Astrocyte (in vitro differentiated cells and primary cell): Measurements from ENCODE around the gene BZW1. TPM values are rescaled to one million over a fixed set of nuclear protein-coding genes. Genes with fewer than 3 reads are reported as not detected.

Experiments used
- DNase-seq: peaks from one replicate; pipeline ENCODE4 v3.0.0-alpha.2; 2010; ENCODE audit warnings: low read depth
- FAIRE-seq: peaks from 2 replicates; lab custom pipeline; 2011; peaks lifted over from hg19 to GRCh38; lab: Jason Lieb, UNC
- H2AFZ ChIP-seq: 2 replicates; pipeline ENCODE4 v1.6.0; 2012; ENCODE audit warnings: low read depth, low read length, inconsistent platforms
- H3K27ac ChIP-seq: 2 replicates; pipeline ENCODE4 v1.5.1; 2011; ENCODE audit warnings: low read depth, low read length, inconsistent platforms
- H3K27me3 ChIP-seq: 2 replicates; pipeline ENCODE4 v1.6.0; 2011; ENCODE audit warnings: low read length, inconsistent platforms; ENCODE audit not compliant: insufficient read depth
- H3K36me3 ChIP-seq: 2 replicates; pipeline ENCODE4 v1.5.1; 2011; ENCODE audit warnings: low read length, inconsistent platforms; ENCODE audit not compliant: insufficient read depth
- H3K4me1 ChIP-seq: 2 replicates; pipeline ENCODE4 v1.5.1; 2011; ENCODE audit warnings: low read length, inconsistent platforms; ENCODE audit not compliant: insufficient read depth
- H3K4me2 ChIP-seq: 2 replicates; pipeline ENCODE4 v1.6.0; 2012; ENCODE audit warnings: low read length, inconsistent platforms
- H3K4me3 ChIP-seq: 2 replicates; pipeline ENCODE4 v1.5.1; 2011; ENCODE audit warnings: low read depth, mild to moderate bottlenecking, low read length, inconsistent platforms; ENCODE audit not compliant: insufficient read depth
- H3K79me2 ChIP-seq: 2 replicates; pipeline ENCODE4 v1.6.0; 2012; ENCODE audit warnings: mild to moderate bottlenecking, low read length, inconsistent platforms; ENCODE audit not compliant: insufficient read depth
- H3K9ac ChIP-seq: 2 replicates; pipeline ENCODE4 v1.6.0; 2012; ENCODE audit warnings: mild to moderate bottlenecking, low read length, inconsistent platforms
- H3K9me3 ChIP-seq: 2 replicates; pipeline ENCODE4 v1.5.1; 2012; ENCODE audit warnings: low read depth, mild to moderate bottlenecking, low read length, inconsistent platforms; ENCODE audit not compliant: insufficient read depth
- H4K20me1 ChIP-seq: 2 replicates; pipeline ENCODE4 v1.6.0; 2012; ENCODE audit warnings: low read length, inconsistent platforms; ENCODE audit not compliant: insufficient read depth
- H3K27ac Mint-ChIP-seq: one replicate; pipeline ENCODE4 v1.8.0; 2021; ENCODE audit warnings: mild to moderate bottlenecking, mixed read lengths; ENCODE audit not compliant: unreplicated experiment
- H3K27me3 Mint-ChIP-seq: one replicate; pipeline ENCODE4 v1.8.0; 2021; ENCODE audit warnings: low read depth, mixed read lengths; ENCODE audit not compliant: unreplicated experiment
- H3K36me3 Mint-ChIP-seq: one replicate; pipeline ENCODE4 v1.8.0; 2021; ENCODE audit warnings: low read depth, mixed read lengths; ENCODE audit not compliant: unreplicated experiment
- H3K4me1 Mint-ChIP-seq: one replicate; pipeline ENCODE4 v1.8.0; 2021; ENCODE audit warnings: low read depth, mixed read lengths; ENCODE audit not compliant: unreplicated experiment
- H3K4me3 Mint-ChIP-seq: one replicate; pipeline ENCODE4 v1.8.0; 2021; ENCODE audit warnings: mild to moderate bottlenecking, moderate library complexity, mixed read lengths; ENCODE audit not compliant: unreplicated experiment
- H3K9me3 Mint-ChIP-seq: one replicate; pipeline ENCODE4 v1.8.0; 2021; ENCODE audit warnings: mild to moderate bottlenecking, mixed read lengths; ENCODE audit not compliant: unreplicated experiment
- CTCF ChIP-seq: IDR thresholded peaks from 2 replicates; pipeline ENCODE4 v1.5.1; 2011; ENCODE audit warnings: low read depth, mild to moderate bottlenecking, inconsistent platforms, low read length, moderate library complexity; ENCODE audit not compliant: insufficient read depth
- EZH2 ChIP-seq: IDR thresholded peaks from 2 replicates; pipeline ENCODE4 v1.6.1; 2012; ENCODE audit warnings: mild to moderate bottlenecking, low read length, inconsistent platforms; ENCODE audit not compliant: insufficient read depth
- total RNA-seq: library from RNA; stranded (reverse); gene quantifications from 2 replicates; pipeline ENCODE4 v1.2.1, GENCODE V29; 2021

BZW1 gene
- total RNA-seq, 1 donor from 2014 or later, result 322 TPM

GRCh38 chr2:200828572-200829257, 17.0 kb downstream of the BZW1 start:
- no peak for DNase-seq
- no peak overlapping the region for H3K27ac Mint-ChIP-seq
- Histone ChIP-seq H3K79me2 (no peaks in the 10 kb centered on the region), H3K9me3 (no peaks in the 10 kb centered on the region), H3K4me1 (no peaks in the 10 kb centered on the region), H3K9ac (no peak overlapping the region), H3K4me2 (no peak overlapping the region), H2AFZ (no peak overlapping the region), H3K36me3 (no peaks in the 10 kb centered on the region), H3K27me3 (no peaks in the 10 kb centered on the region), H3K4me3 (no peak overlapping the region), H3K27ac (no peak overlapping the region), H4K20me1 (peaks cover 4% of the 10 kb centered on the region)
- TF ChIP-seq EZH2 (no peak), CTCF (no peak)
- no peaks in the 10 kb centered on the region for H3K27me3 Mint-ChIP-seq
- no peaks in the 10 kb centered on the region for H3K9me3 Mint-ChIP-seq
- no peak for FAIRE-seq
- H3K4me1 Mint-ChIP-seq, result no peaks in the 10 kb centered on the region
- H3K36me3 Mint-ChIP-seq, result no peaks in the 10 kb centered on the region
- H3K4me3 Mint-ChIP-seq, result no peak overlapping the region

GRCh38 chr2:200829258-200829655, 17.5 kb downstream of the BZW1 start:
- Mint-ChIP-seq H3K36me3 (no peaks in the 10 kb centered on the region), H3K27ac (no peak overlapping the region), H3K9me3 (no peaks in the 10 kb centered on the region), H3K4me1 (no peaks in the 10 kb centered on the region), H3K4me3 (no peak overlapping the region), H3K27me3 (no peaks in the 10 kb centered on the region)
- Histone ChIP-seq H3K4me2 (no peak overlapping the region), H3K27ac (no peak overlapping the region), H3K36me3 (no peaks in the 10 kb centered on the region), H3K79me2 (no peaks in the 10 kb centered on the region), H3K9ac (no peak overlapping the region), H4K20me1 (peaks cover 4% of the 10 kb centered on the region), H3K27me3 (no peaks in the 10 kb centered on the region), H3K4me1 (no peaks in the 10 kb centered on the region), H2AFZ (no peak overlapping the region), H3K9me3 (no peaks in the 10 kb centered on the region), H3K4me3 (no peak overlapping the region)
- DNase-seq (no peak), FAIRE-seq (no peak)
- no peak for TF ChIP-seq EZH2
- TF ChIP-seq CTCF, result no peak

GRCh38 chr2:200834701-200835100, 23.0 kb downstream of the BZW1 start:
- no peaks in the 10 kb centered on the region for H3K4me1 ChIP-seq
- H3K4me3 ChIP-seq, result no peak overlapping the region
- H3K4me3 Mint-ChIP-seq, result no peak overlapping the region
- no peaks in the 10 kb centered on the region for H3K27me3 ChIP-seq
- no peak overlapping the region for H3K9ac ChIP-seq
- no peaks in the 10 kb centered on the region for H3K79me2 ChIP-seq
- FAIRE-seq (no peak), DNase-seq (no peak)
- H3K36me3 ChIP-seq, result no peaks in the 10 kb centered on the region
- H3K27ac ChIP-seq, result no peak overlapping the region
- H2AFZ ChIP-seq, result no peak overlapping the region
- no peak overlapping the region for H3K4me2 ChIP-seq
- no peaks in the 10 kb centered on the region for H3K4me1 Mint-ChIP-seq
- peaks cover 2% of the 10 kb centered on the region for H3K9me3 ChIP-seq
- H3K27ac Mint-ChIP-seq, result no peak overlapping the region
- no peaks in the 10 kb centered on the region for H4K20me1 ChIP-seq
- no peaks in the 10 kb centered on the region for H3K27me3 Mint-ChIP-seq
- peaks cover 9% of the 10 kb centered on the region for H3K9me3 Mint-ChIP-seq
- no peaks in the 10 kb centered on the region for H3K36me3 Mint-ChIP-seq
- TF ChIP-seq EZH2, result no peak
- no peak for TF ChIP-seq CTCF
